Measurements from ENCODE around the gene AEBP2.

Gene AEBP2

DNA sequence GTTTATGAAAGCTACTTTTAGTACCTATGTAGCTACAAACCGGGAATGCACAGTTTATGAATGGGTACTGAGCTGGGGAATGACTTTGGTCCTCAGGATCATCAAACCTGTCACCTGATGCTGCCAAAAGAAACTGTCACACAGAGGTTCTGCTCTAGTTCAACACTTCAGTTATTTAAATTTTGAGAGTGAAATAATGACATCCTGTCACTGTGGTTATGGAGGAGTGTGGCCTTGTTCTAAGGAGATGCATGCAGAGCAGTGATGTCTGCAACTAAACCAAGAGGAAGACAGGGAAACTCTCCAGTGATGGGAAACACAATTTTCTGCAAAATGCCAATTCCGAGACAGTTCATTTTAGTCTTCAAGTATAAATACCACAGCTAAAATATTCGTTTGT is 4.8 kb upstream of the AEBP2 start:
- no peak for DNase-seq (ENCODE audit: low read depth in 2 of 2)
- no peak overlapping the region for H3K4me3 ChIP-seq (replicated peaks in 1 of 2; ENCODE audit: low read depth in 2 of 2, low read length in 2 of 2)
- TF ChIP-seq, protein P1, sequence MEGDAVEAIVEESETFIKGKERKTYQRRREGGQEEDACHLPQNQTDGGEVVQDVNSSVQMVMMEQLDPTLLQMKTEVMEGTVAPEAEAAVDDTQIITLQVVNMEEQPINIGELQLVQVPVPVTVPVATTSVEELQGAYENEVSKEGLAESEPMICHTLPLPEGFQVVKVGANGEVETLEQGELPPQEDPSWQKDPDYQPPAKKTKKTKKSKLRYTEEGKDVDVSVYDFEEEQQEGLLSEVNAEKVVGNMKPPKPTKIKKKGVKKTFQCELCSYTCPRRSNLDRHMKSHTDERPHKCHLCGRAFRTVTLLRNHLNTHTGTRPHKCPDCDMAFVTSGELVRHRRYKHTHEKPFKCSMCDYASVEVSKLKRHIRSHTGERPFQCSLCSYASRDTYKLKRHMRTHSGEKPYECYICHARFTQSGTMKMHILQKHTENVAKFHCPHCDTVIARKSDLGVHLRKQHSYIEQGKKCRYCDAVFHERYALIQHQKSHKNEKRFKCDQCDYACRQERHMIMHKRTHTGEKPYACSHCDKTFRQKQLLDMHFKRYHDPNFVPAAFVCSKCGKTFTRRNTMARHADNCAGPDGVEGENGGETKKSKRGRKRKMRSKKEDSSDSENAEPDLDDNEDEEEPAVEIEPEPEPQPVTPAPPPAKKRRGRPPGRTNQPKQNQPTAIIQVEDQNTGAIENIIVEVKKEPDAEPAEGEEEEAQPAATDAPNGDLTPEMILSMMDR (IDR thresholded peaks at IDR 0.05; ENCODE audit: low read depth, low read length) = no peak

DNA sequence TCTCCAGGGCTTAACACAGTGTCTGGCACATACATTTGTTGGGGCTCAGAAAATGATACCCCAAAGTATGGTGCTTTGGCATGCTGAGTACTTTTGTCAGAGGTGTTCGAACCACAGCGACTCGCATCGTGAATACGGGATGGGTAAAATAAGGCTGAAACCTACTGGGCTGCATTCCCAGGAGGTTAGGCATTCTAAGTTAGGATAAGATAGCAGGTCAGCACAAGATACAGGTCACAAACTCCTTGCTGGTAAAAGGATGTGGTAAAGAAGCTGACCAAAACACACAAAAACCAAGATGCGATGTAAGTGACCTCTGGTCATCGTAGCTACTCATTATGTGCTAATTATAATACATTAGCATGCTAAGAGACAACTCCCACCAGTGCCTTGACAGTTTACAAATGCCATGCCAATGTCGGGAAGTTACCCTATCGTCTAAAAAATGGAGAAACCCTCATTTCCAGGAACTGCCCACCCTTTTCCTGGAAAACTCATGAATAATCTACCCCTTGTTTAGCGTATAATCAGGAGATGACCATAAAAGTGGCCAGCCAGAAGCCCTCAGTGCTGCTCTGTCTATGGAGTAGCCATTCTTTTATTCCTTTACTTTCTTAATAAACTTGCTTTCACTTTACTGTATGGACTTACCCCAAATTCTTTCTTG is 3.3 kb upstream of the AEBP2 start:
- DNase-seq (ENCODE audit: low read depth in 2 of 2) = no peak
- TF ChIP-seq, protein P1 (IDR thresholded peaks at IDR 0.05; ENCODE audit: low read depth, low read length) = no peak
- no peak overlapping the region for H3K4me3 ChIP-seq (replicated peaks in 1 of 2; ENCODE audit: low read depth in 2 of 2, low read length in 2 of 2)

DNA sequence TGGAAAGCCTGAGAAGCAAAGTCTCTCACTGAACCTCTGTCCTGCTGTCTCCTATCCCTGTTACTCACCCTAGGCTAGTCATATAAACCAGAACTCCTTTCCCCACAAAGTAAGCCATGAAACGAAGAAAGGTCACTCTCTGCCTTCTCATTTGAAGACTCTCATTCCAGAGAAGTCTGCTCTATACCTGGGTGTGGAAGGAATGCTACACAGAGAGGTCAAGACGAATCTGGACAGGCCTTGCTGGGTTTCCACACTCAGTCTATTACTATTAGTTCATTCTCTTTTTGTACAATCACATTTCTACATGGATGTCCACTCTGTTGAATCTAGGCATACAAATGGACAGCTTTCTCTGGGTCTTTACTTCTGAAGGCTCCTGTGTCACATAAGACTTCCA is 2.4 kb upstream of the AEBP2 start:
- TF ChIP-seq, protein P1 (IDR thresholded peaks at IDR 0.05; ENCODE audit: low read depth, low read length) = no peak
- no peak overlapping the region for H3K4me3 ChIP-seq (replicated peaks in 1 of 2; ENCODE audit: low read depth in 2 of 2, low read length in 2 of 2)
- no peak for DNase-seq (ENCODE audit: low read depth in 2 of 2)

DNA sequence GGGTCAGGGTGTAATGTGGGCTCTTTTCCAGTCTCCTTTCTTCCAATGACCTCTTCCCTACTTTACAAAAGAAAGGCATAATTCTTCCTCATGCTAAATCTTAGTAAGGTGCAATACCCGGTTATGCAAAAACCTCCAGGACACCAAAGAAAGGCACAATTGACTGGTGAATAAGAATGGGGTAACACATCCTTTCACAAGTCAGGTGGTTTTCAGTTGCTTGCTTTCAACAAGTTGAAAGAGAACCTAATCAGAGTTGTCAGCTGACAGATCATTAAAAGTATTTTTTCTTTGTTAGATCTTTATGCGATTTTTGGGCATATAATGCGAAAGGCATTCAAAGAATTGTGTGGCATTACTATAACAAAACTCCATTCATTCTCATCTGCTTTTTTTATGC is 1.3 kb upstream of the AEBP2 start:
- TF ChIP-seq, protein P1 (IDR thresholded peaks at IDR 0.05; ENCODE audit: low read depth, low read length) = no peak
- H3K4me3 ChIP-seq (replicated peaks in 1 of 2; ENCODE audit: low read depth in 2 of 2, low read length in 2 of 2) = no peak overlapping the region
- no peak for DNase-seq (ENCODE audit: low read depth in 2 of 2)

DNA sequence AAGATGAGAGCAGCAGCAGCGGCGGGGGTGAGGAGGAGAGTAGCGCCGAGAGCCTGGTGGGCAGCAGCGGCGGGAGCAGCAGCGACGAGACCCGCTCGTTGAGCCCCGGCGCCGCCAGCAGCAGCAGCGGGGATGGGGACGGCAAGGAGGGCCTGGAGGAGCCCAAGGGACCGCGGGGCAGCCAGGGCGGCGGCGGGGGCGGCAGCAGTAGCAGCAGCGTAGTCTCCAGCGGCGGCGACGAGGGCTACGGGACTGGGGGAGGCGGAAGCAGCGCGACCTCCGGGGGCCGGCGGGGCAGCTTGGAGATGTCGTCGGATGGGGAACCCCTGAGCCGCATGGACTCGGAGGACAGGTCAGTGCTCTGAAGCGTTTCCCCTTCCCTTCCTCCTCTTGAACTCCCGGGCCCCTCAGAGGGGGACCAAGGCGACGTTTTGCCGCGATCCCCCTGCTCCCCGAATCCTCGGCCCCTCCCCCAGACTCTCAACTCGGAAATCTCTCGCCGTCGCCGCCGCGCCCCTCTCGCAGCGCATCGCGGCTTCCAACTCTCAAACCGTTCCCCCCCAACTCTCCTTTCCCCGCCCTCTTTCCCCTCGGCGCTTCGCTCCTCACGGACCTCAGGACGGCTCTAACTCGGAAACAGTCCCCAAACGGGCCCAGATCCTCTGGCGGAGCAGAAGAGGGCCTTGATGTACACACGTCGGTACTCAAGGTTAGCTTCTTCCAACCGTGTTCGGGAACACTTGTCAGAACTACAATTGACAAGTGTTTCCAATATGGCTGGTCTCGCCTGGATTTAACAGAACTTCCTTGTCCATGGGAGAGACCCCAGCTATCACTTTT is 947 bp downstream of the AEBP2 start:
- H3K4me3 ChIP-seq (replicated peaks in 1 of 2; ENCODE audit: low read depth in 2 of 2, low read length in 2 of 2) = peak overlapping the region; percentile 96 to 97
- peak; percentile 49 to 58 for DNase-seq (ENCODE audit: low read depth in 2 of 2)

DNA sequence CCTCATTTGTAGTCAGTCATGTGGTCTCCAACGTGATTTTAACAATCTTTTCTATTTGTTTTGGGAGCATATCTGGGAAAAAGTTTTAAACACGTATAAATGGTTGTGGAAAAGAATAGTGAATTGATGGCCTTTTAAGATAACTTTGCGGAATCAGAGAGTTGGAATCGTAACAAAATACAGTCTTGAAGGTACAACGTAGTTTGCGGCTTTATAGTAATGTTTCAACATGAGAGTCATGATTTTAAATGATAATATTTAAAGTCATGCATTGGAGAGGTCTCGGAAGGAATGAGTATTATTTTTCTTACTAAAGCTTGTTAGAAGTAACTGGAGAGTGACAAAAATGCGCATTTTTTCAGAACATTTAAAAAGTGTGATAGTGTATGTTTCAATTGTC is 1.6 kb downstream of the AEBP2 start:
- TF ChIP-seq, protein P1 (IDR thresholded peaks at IDR 0.05; ENCODE audit: low read depth, low read length) = no peak
- DNase-seq (ENCODE audit: low read depth in 2 of 2) = peak in 1 of 2 donors; percentile 24
- peak overlapping the region; percentile 96 to 97 for H3K4me3 ChIP-seq (replicated peaks in 1 of 2; ENCODE audit: low read depth in 2 of 2, low read length in 2 of 2)

More for the DNA sequence above, 947 bp downstream of the AEBP2 start:
- TF ChIP-seq, protein P1 (IDR thresholded peaks at IDR 0.05; ENCODE audit: low read depth, low read length) = no peak
